Measurements from ENCODE around the gene SPRED1.

GRCh38 chr15:38266247-38266986 is 13.8 kb downstream of the SPRED1 start:
- TF ChIP-seq CTCF (conservative IDR thresholded peaks at IDR 0.05; ENCODE audit: low read depth, low read length) (no peak), POLR2A (IDR thresholded peaks at IDR 0.05; ENCODE audit: low read depth, low read length) (no peak), CHD1 (IDR thresholded peaks at IDR 0.05; ENCODE audit: low read depth, low read length) (no peak), SMC3 (IDR thresholded peaks at IDR 0.05; ENCODE audit: low read depth, low read length) (no peak), MAZ (IDR thresholded peaks at IDR 0.05; ENCODE audit: borderline replicate concordance, low read depth, low read length) (no peak), MXI1 (IDR thresholded peaks at IDR 0.05; ENCODE audit: borderline replicate concordance, low read depth, low read length) (no peak), RCOR1 (IDR thresholded peaks at IDR 0.05; ENCODE audit: insufficient replicate concordance, low read length) (no peak), BHLHE40 (IDR thresholded peaks at IDR 0.05; ENCODE audit: low read depth, low read length) (no peak), USF2 (IDR thresholded peaks at IDR 0.05; ENCODE audit: low read depth, low read length) (no peak), NFE2L2 (IDR thresholded peaks at IDR 0.05; ENCODE audit: low read depth, low read length) (no peak)
